ENCODE results near the gene PLXDC2. TPM values are rescaled to one million over a fixed set of nuclear protein-coding genes. Genes with fewer than 3 reads are reported as not detected.

The PLXDC2 gene
- total RNA-seq, 1 experiment from 2014 or later = 38.7 TPM

DNA sequence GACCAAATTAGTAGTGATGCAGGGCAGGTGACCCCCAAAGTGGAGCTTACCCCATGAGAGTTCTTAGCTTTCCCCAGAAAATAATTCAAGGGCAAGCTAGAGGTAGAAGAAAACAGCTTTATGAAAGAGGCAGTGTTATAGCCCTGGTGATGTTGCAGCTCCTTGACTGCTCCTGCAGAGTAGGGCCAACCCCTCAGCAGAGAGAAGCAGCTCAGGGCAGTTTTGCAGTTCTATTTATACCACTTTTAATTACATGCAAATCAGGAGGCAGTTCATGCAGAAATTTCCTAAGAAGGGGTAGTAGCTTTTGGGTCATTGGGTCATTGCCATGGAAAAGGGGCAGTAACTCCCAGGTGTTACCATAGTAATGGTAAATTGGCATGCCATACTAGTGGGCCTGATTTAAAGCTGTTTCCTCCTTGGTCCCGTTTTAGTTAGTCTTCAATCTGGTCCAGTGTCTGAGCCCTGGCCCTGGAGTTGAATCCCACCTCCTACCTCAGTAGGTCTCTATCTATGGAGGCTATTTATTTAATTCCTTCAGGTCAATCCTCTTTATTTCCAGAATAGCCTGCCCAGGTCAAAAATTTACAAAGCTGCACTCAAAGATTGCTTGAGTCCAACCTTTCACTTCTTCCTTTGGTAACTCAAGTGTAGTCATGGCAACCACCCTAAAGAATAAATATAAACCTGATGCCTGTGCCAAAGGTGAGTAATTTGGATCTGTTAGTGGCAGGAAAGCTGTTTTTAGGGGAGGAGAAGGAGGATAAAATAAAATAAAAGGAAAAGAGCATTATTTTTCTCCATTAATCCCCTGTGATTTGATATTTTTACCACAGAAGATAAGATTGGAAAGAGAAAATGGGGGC, 29.5 kb downstream of the PLXDC2 start:
- Histone ChIP-seq H3K18ac (ENCODE audit: insufficient read length, low read depth, low read length) (no peak overlapping the region), H3K23ac (ENCODE audit: insufficient read length, low read depth, low read length) (no peak overlapping the region), H3K27ac (ENCODE audit: insufficient read length, low read depth, low read length) (no peak overlapping the region), H3K56ac (ENCODE audit: insufficient read length, low read depth, low read length) (no peak overlapping the region), H2AK5ac (ENCODE audit: insufficient read length, low read length) (no peak overlapping the region), H3K9me3 (ENCODE audit: control insufficient read depth, low read depth, low read length) (no peaks in the 10 kb centered on the region), H4K20me1 (ENCODE audit: control insufficient read depth, insufficient read depth, insufficient read length) (no peaks in the 10 kb centered on the region), H3K4ac (ENCODE audit: low read depth, low read length) (no peak overlapping the region), H3K79me1 (ENCODE audit: insufficient read depth, low read depth, low read length, poor library complexity, severe bottlenecking) (no peaks in the 10 kb centered on the region), H2BK12ac (ENCODE audit: insufficient read length, low read depth, low read length) (no peak overlapping the region), H3K4me1 (ENCODE audit: insufficient read depth, low read length) (peaks cover 15% of the 10 kb centered on the region; the same call in 1 of the 2 replicates), H3K14ac (ENCODE audit: insufficient read depth, low read length) (no peak overlapping the region), H2BK20ac (ENCODE audit: low read depth, low read length, poor library complexity, severe bottlenecking) (no peak overlapping the region), H4K8ac (replicated peaks; ENCODE audit: insufficient read length, low read depth, low read length) (no peak overlapping the region), H3K23me2 (ENCODE audit: insufficient read length, low read depth, low read length, poor library complexity, severe bottlenecking) (no peaks in the 10 kb centered on the region), H2BK15ac (ENCODE audit: low read depth, low read length) (no peak overlapping the region), H3K27me3 (ENCODE audit: insufficient read depth, low read length) (no peaks in the 10 kb centered on the region), H2AFZ (ENCODE audit: low read length) (no peak overlapping the region), H3T11ph (ENCODE audit: low read length) (no peak overlapping the region), H2BK5ac (ENCODE audit: insufficient read length, low read length) (no peak overlapping the region), H3K4me2 (ENCODE audit: insufficient read depth, insufficient read length, low read length) (no peak overlapping the region), H3K9ac (ENCODE audit: extremely low read depth, insufficient read length, low read length) (no peak overlapping the region), H4K5ac (ENCODE audit: insufficient read length, low read depth, low read length) (no peak overlapping the region), H3K79me2 (ENCODE audit: insufficient read depth, low read length) (peaks cover 14% of the 10 kb centered on the region), H2BK120ac (ENCODE audit: low read depth, low read length, poor library complexity, severe bottlenecking) (no peak overlapping the region), H4K91ac (ENCODE audit: insufficient read length, low read depth, low read length) (no peak overlapping the region)
- Mint-ChIP-seq H3K27ac (peak overlapping the region in 2 of 3 experiments; percentile 5 to 12; a peak in 1 of 7 replicates), H3K9me3 (no peaks in the 10 kb centered on the region), H3K4me3 (no peak overlapping the region), H3K27me3 (ENCODE audit: low read depth) (no peaks in the 10 kb centered on the region), H3K36me3 (ENCODE audit: insufficient read depth in 1 of 3, low read depth in 3 of 3) (peaks cover 0 to 4% (median 0%) of the 10 kb centered on the region in 3 experiments; a peak in 2 of 7 replicates), H3K4me1 (peaks cover 44 to 59% of the 10 kb centered on the region in 2 experiments)
- no peak for TF ChIP-seq CTCF (conservative IDR thresholded peaks at IDR 0.05)
- WGBS (ENCODE audit: extremely low coverage, insufficient read length, low lambda C conversion rate) = no CpG with 5 or more reads among the region's 1 CpG
- DNase-seq = no peak

Data from H9 (cell line).